ENCODE data around the gene TMEM72. TPM values are rescaled to one million over a fixed set of nuclear protein-coding genes. Genes with fewer than 3 reads are reported as not detected.

Gene TMEM72
- total and polyA plus RNA-seq, 4 donors = 0.02 to 0.33 TPM; not detected in 2

GRCh38 chr10:44873160-44873559, 38.0 kb upstream of the TMEM72 start:
- H3K4me3 ChIP-seq (ENCODE audit: low read depth in 1 of 3, low read length in 3 of 3) = no peak overlapping the region
- peaks cover 0 to 5% (median 0%) of the 10 kb centered on the region in 4 donors for H3K4me1 ChIP-seq (ENCODE audit: control insufficient read depth in 4 of 4, insufficient read depth in 4 of 4, low read length in 3 of 4)
- DNase-seq (ENCODE audit: low spot score) = no peak
- H3K27me3 ChIP-seq (ENCODE audit: control insufficient read depth in 4 of 4, insufficient read depth in 4 of 4, low read length in 3 of 4) = no peaks in the 10 kb centered on the region
- no peak for TF ChIP-seq JUND (IDR thresholded peaks at IDR 0.05)
- 79% methylated on average over 6 of the region's 6 CpGs for WGBS
- H3K36me3 ChIP-seq (ENCODE audit: control insufficient read depth in 4 of 4, insufficient read depth in 3 of 4, low read depth in 1 of 4, low read length in 3 of 4) = no peaks in the 10 kb centered on the region
- H3K9ac ChIP-seq (ENCODE audit: low read depth in 1 of 2, low read length in 2 of 2) = no peak overlapping the region
- no peaks in the 10 kb centered on the region for H3K9me3 ChIP-seq (ENCODE audit: control insufficient read depth in 4 of 4, low read length in 3 of 4)
- no peak overlapping the region for H3K27ac ChIP-seq (ENCODE audit: low read depth in 1 of 2, low read length in 2 of 2)

DNA sequence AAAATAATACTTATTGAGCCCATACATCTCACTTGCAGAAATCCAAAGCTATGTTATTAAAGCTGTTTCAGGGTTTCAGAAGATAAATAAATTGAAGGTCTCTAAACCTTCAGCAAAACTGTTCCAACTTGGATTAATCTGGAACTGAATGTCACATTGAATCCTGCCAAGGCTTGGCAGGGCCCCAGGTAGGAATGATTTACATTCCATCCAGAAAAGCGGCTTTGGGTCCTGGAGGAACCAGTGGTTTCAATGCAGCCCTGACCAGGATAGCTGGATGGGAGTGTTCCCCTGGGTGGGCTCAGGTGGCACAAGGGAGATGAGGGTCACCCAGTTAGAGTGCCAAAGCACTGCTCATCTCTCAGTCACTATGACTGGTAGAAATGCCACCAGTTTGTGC, 37.0 kb upstream of the TMEM72 start:
- H3K27ac ChIP-seq (ENCODE audit: low read depth in 1 of 2, low read length in 2 of 2) = no peak overlapping the region
- no peaks in the 10 kb centered on the region for H3K27me3 ChIP-seq (ENCODE audit: control insufficient read depth in 4 of 4, insufficient read depth in 4 of 4, low read length in 3 of 4)
- no peak overlapping the region for H3K9ac ChIP-seq (ENCODE audit: low read depth in 1 of 2, low read length in 2 of 2)
- H3K4me1 ChIP-seq (ENCODE audit: control insufficient read depth in 4 of 4, insufficient read depth in 4 of 4, low read length in 3 of 4) = peaks cover 1 to 10% (median 8%) of the 10 kb centered on the region in 4 donors
- no peaks in the 10 kb centered on the region for H3K36me3 ChIP-seq (ENCODE audit: control insufficient read depth in 4 of 4, insufficient read depth in 3 of 4, low read depth in 1 of 4, low read length in 3 of 4)
- no peak for DNase-seq (ENCODE audit: low spot score)
- WGBS = 23% methylated on average over 1 of the region's 1 CpG
- H3K9me3 ChIP-seq (ENCODE audit: control insufficient read depth in 4 of 4, low read length in 3 of 4) = no peaks in the 10 kb centered on the region
- H3K4me3 ChIP-seq (ENCODE audit: low read depth in 1 of 3, low read length in 3 of 3) = no peak overlapping the region
- no peak for TF ChIP-seq EGR1 (IDR thresholded peaks at IDR 0.05; ENCODE audit: low read depth in 2 of 2)
- no peak for TF ChIP-seq HNF4G (IDR thresholded peaks at IDR 0.05)

DNA sequence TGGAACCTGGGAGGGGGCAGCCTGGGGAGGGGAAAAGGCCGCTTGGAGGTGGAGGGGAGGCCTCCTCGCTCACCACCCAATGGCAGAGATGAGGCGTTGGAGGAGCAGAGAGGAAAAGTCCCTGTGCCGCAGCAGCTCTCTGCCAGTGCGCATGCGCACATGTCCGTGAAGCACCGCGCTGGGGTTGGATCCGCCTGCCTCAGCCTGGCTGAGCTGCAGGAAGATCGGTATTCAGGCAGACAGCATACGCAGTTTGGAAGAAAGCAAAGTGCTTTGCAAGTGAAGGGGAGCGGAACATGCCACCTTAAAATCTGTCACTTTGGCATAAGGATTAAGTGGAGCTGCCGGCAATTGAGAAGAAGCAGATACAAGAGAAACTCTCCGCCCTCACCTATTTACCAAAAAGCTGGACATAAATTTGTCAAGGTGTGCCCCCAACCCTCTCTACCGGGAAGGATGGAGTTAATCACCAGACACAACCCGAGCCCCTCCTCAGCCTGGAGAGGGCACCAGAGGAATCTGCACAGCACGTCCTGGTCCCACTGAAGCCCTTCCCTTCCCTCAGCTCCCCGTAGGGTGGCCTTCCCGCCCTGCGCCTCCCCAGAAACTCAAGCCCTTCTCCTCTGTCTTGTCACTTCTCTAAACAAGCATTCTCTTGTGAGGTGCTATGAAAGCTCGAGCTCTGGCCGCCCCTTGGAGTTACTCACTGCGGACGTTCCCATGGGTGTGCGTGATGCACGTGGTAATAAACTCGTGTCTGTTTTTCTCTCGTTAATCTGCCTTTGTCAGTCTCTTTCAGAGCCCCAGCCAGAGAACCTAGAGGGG, 32.2 kb upstream of the TMEM72 start:
- 12% methylated on average over 29 of the region's 29 CpGs for WGBS
- Histone ChIP-seq H3K27ac (ENCODE audit: low read depth in 1 of 2, low read length in 2 of 2) (no peak overlapping the region), H3K9me3 (ENCODE audit: control insufficient read depth in 4 of 4, low read length in 3 of 4) (no peaks in the 10 kb centered on the region), H3K4me3 (ENCODE audit: low read depth in 1 of 3, low read length in 3 of 3) (peak overlapping the region; percentile 21 to 35 (median 31)), H3K36me3 (ENCODE audit: control insufficient read depth in 4 of 4, insufficient read depth in 3 of 4, low read depth in 1 of 4, low read length in 3 of 4) (no peaks in the 10 kb centered on the region), H3K9ac (ENCODE audit: low read depth in 1 of 2, low read length in 2 of 2) (no peak overlapping the region), H3K4me1 (ENCODE audit: control insufficient read depth in 4 of 4, insufficient read depth in 4 of 4, low read length in 3 of 4) (peaks cover 1 to 12% (median 10%) of the 10 kb centered on the region in 4 donors), H3K27me3 (ENCODE audit: control insufficient read depth in 4 of 4, insufficient read depth in 4 of 4, low read length in 3 of 4) (no peaks in the 10 kb centered on the region)
- peak; percentile 70 for DNase-seq (ENCODE audit: low spot score)
- TF ChIP-seq NR2F2 (IDR thresholded peaks at IDR 0.05) (no peak), GABPA (IDR thresholded peaks at IDR 0.05 in 1 of 2, conservative IDR thresholded peaks at IDR 0.05 in 1 of 2) (no peak), FOXA2 (IDR thresholded peaks at IDR 0.05) (no peak), SP1 (IDR thresholded peaks at IDR 0.05) (no peak), MAX (IDR thresholded peaks at IDR 0.05) (no peak), JUND (IDR thresholded peaks at IDR 0.05) (no peak), HNF4G (IDR thresholded peaks at IDR 0.05) (no peak), FOXA1 (IDR thresholded peaks at IDR 0.05) (no peak), HNF4A (conservative IDR thresholded peaks at IDR 0.05) (no peak), RAD21 (IDR thresholded peaks at IDR 0.05) (no peak), RXRA (IDR thresholded peaks at IDR 0.05) (no peak), YY1 (IDR thresholded peaks at IDR 0.05) (no peak), TAF1 (conservative IDR thresholded peaks at IDR 0.05) (no peak), EGR1 (IDR thresholded peaks at IDR 0.05; ENCODE audit: low read depth in 2 of 2) (no peak)
- TF ChIP-seq, protein P1, sequence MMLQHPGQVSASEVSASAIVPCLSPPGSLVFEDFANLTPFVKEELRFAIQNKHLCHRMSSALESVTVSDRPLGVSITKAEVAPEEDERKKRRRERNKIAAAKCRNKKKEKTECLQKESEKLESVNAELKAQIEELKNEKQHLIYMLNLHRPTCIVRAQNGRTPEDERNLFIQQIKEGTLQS (IDR thresholded peaks at IDR 0.05) = no peak
- TF ChIP-seq, protein P2, sequence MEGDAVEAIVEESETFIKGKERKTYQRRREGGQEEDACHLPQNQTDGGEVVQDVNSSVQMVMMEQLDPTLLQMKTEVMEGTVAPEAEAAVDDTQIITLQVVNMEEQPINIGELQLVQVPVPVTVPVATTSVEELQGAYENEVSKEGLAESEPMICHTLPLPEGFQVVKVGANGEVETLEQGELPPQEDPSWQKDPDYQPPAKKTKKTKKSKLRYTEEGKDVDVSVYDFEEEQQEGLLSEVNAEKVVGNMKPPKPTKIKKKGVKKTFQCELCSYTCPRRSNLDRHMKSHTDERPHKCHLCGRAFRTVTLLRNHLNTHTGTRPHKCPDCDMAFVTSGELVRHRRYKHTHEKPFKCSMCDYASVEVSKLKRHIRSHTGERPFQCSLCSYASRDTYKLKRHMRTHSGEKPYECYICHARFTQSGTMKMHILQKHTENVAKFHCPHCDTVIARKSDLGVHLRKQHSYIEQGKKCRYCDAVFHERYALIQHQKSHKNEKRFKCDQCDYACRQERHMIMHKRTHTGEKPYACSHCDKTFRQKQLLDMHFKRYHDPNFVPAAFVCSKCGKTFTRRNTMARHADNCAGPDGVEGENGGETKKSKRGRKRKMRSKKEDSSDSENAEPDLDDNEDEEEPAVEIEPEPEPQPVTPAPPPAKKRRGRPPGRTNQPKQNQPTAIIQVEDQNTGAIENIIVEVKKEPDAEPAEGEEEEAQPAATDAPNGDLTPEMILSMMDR (IDR thresholded peaks at IDR 0.05; ENCODE audit: low read depth, low read length, missing input control) = no peak
- TF ChIP-seq, protein P3, sequence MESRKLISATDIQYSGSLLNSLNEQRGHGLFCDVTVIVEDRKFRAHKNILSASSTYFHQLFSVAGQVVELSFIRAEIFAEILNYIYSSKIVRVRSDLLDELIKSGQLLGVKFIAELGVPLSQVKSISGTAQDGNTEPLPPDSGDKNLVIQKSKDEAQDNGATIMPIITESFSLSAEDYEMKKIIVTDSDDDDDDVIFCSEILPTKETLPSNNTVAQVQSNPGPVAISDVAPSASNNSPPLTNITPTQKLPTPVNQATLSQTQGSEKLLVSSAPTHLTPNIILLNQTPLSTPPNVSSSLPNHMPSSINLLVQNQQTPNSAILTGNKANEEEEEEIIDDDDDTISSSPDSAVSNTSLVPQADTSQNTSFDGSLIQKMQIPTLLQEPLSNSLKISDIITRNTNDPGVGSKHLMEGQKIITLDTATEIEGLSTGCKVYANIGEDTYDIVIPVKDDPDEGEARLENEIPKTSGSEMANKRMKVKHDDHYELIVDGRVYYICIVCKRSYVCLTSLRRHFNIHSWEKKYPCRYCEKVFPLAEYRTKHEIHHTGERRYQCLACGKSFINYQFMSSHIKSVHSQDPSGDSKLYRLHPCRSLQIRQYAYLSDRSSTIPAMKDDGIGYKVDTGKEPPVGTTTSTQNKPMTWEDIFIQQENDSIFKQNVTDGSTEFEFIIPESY (IDR thresholded peaks at IDR 0.05) = no peak
- TF ChIP-seq, protein P4, sequence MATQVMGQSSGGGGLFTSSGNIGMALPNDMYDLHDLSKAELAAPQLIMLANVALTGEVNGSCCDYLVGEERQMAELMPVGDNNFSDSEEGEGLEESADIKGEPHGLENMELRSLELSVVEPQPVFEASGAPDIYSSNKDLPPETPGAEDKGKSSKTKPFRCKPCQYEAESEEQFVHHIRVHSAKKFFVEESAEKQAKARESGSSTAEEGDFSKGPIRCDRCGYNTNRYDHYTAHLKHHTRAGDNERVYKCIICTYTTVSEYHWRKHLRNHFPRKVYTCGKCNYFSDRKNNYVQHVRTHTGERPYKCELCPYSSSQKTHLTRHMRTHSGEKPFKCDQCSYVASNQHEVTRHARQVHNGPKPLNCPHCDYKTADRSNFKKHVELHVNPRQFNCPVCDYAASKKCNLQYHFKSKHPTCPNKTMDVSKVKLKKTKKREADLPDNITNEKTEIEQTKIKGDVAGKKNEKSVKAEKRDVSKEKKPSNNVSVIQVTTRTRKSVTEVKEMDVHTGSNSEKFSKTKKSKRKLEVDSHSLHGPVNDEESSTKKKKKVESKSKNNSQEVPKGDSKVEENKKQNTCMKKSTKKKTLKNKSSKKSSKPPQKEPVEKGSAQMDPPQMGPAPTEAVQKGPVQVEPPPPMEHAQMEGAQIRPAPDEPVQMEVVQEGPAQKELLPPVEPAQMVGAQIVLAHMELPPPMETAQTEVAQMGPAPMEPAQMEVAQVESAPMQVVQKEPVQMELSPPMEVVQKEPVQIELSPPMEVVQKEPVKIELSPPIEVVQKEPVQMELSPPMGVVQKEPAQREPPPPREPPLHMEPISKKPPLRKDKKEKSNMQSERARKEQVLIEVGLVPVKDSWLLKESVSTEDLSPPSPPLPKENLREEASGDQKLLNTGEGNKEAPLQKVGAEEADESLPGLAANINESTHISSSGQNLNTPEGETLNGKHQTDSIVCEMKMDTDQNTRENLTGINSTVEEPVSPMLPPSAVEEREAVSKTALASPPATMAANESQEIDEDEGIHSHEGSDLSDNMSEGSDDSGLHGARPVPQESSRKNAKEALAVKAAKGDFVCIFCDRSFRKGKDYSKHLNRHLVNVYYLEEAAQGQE (IDR thresholded peaks at IDR 0.05) = no peak
